Endothelial cell of umbilical vein (primary cell): ENCODE measurements around the gene RPS6KA3. TPM values are rescaled to one million over a fixed set of nuclear protein-coding genes. Genes with fewer than 3 reads are reported as not detected.

ENCODE experiments used
- BruUV-seq: library from RNA; stranded (reverse); fragments of 400-500 nt; replicated peaks from 2 replicates; lab custom pipeline; 2021; lab: Mats Ljungman, UMichigan
- CTCF ChIA-PET: fragments of 300-600, 350-600 bp; sonication (Branson Sonifier 250); formaldehyde crosslinking; loops from one replicate; lab custom pipeline; 2021; ENCODE audit warnings: antibody characterized with exemption, inconsistent platforms; lab: Charles Lee
- POLR2A ChIA-PET: fragments of 300-600, 350-600 bp; sonication (Branson Sonifier 250); formaldehyde crosslinking; loops from one replicate; lab custom pipeline; 2021; ENCODE audit warnings: antibody characterized with exemption, inconsistent platforms; lab: Charles Lee
- DNase-seq: peaks from one replicate; pipeline ENCODE4 v3.0.0-alpha.2; 2011; ENCODE audit warnings: low read depth, low spot score
- FAIRE-seq: peaks from 2 replicates; lab custom pipeline; 2011; peaks lifted over from hg19 to GRCh38; lab: Jason Lieb, UNC
- H2AFZ ChIP-seq: 2 replicates; pipeline ENCODE4 v1.6.0; 2012; ENCODE audit warnings: low read depth, low read length, control low read depth, inconsistent platforms
- H3K27ac ChIP-seq: 2 replicates; pipeline ENCODE4 v1.5.1; 2011; ENCODE audit warnings: low read depth, mild to moderate bottlenecking, control low read depth, low read length, moderate library complexity; ENCODE audit not compliant: insufficient read depth
- H3K27me3 ChIP-seq, 2 experiments: 2 replicates each; pipeline versions ENCODE4 v1.6.0 to v1.6.1; 2011; ENCODE audit warnings: low read length in 2 of 2, mixed read lengths in 1 of 2; ENCODE audit not compliant: control insufficient read depth in 2 of 2, insufficient read depth in 2 of 2
- H3K36me3 ChIP-seq, 2 experiments: 2 replicates in 1 of 2; 3 replicates in 1 of 2; pipeline ENCODE4 v1.5.1; 2011; ENCODE audit warnings: low read length in 2 of 2, mild to moderate bottlenecking in 1 of 2, moderate library complexity in 1 of 2; ENCODE audit not compliant: control insufficient read depth in 2 of 2, insufficient read depth in 2 of 2; ENCODE audit errors: extremely low read depth in 1 of 2
- H3K4me1 ChIP-seq: 3 replicates; pipeline ENCODE4 v1.5.1; 2011; ENCODE audit warnings: mild to moderate bottlenecking, low read length; ENCODE audit not compliant: control insufficient read depth, insufficient read depth; ENCODE audit errors: extremely low read depth
- H3K4me2 ChIP-seq: 2 replicates; pipeline ENCODE4 v1.6.1; 2011; ENCODE audit warnings: low read length, control low read depth, mixed read lengths; ENCODE audit not compliant: insufficient read depth
- H3K4me3 ChIP-seq, 3 experiments: fragments of 200-600 bp in 1 of 3; sonication (generic), shearing (Covaris generic) in 1 of 3; replicated peaks in 1 of 3; 2 replicates each; pipeline ENCODE4 v1.5.1; 2011 to 2016; ENCODE audit warnings: control low read depth in 3 of 3, low read length in 3 of 3, mild to moderate bottlenecking in 2 of 3, inconsistent platforms in 1 of 3, low read depth in 1 of 3, moderate library complexity in 1 of 3; ENCODE audit not compliant: insufficient read depth in 1 of 3
- H3K79me2 ChIP-seq: 2 replicates; pipeline ENCODE4 v1.6.0; 2012; ENCODE audit warnings: low read length, inconsistent platforms; ENCODE audit not compliant: control insufficient read depth, insufficient read depth
- H3K9ac ChIP-seq: replicated peaks from 2 replicates; pipeline ENCODE3; 2011; ENCODE audit warnings: low read length, control low read depth; ENCODE audit not compliant: insufficient read depth; ENCODE audit errors: extremely low read depth
- H3K9me1 ChIP-seq: replicated peaks from 3 replicates; pipeline ENCODE4 v1.6.0; 2011; ENCODE audit warnings: mild to moderate bottlenecking, low read length; ENCODE audit not compliant: control insufficient read depth, insufficient read depth; ENCODE audit errors: extremely low read depth
- H3K9me3 ChIP-seq: replicated peaks from 2 replicates; pipeline ENCODE4 v1.5.1; 2012; ENCODE audit warnings: low read length, inconsistent platforms; ENCODE audit not compliant: control insufficient read depth, insufficient read depth
- H4K20me1 ChIP-seq: replicated peaks from 2 replicates; pipeline ENCODE3; 2011; ENCODE audit warnings: mild to moderate bottlenecking, low read length; ENCODE audit not compliant: control insufficient read depth, insufficient read depth; ENCODE audit errors: extremely low read depth
- EZH2 ChIP-seq: IDR thresholded peaks from 2 replicates; pipeline ENCODE4 v1.6.1; 2012; ENCODE audit warnings: borderline replicate concordance, low read depth, mild to moderate bottlenecking, moderate library complexity, low read length, inconsistent platforms; ENCODE audit not compliant: severe bottlenecking
- FOS ChIP-seq: IDR thresholded peaks from 2 replicates; pipeline ENCODE4 v1.6.1; 2011; ENCODE audit warnings: mild to moderate bottlenecking, low read length, moderate library complexity, borderline replicate concordance; ENCODE audit not compliant: insufficient read depth
- GATA2 ChIP-seq: IDR thresholded peaks from 2 replicates; pipeline ENCODE4 v1.7.0; 2011; ENCODE audit warnings: low read depth, mild to moderate bottlenecking, moderate library complexity, mixed read lengths, low read length; ENCODE audit not compliant: insufficient read length, insufficient read depth
- JUN ChIP-seq: IDR thresholded peaks from 2 replicates; pipeline ENCODE4 v1.6.1; 2011; ENCODE audit warnings: borderline replicate concordance, low read depth; ENCODE audit not compliant: insufficient read length, insufficient read depth
- MAX ChIP-seq: IDR thresholded peaks from 2 replicates; pipeline ENCODE4 v1.6.1; 2011; ENCODE audit not compliant: insufficient read depth, insufficient read length
- POLR2A ChIP-seq: IDR thresholded peaks from 2 replicates; pipeline ENCODE4 v1.6.1; 2012; ENCODE audit warnings: low read depth, mild to moderate bottlenecking, control low read depth, low read length
- POLR2AphosphoS5 ChIP-seq: IDR thresholded peaks from 2 replicates; pipeline ENCODE4 v1.6.1; 2012; ENCODE audit warnings: low read depth, mild to moderate bottlenecking, control low read depth, low read length, moderate library complexity; ENCODE audit not compliant: insufficient read depth
- dilution Hi-C: fragments of 300-500 bp; cut with MboI; formaldehyde crosslinking; loops from one replicate; pipeline ENCODE4 v1.15.0; 2019; ENCODE audit warnings: low sequenced_read_pairs; ENCODE audit not compliant: extremely low pct_ligation_motif_present
- intact Hi-C: fragments of 100-400 bp; cut with micrococcal nuclease; formaldehyde crosslinking; loops from one replicate; pipeline ENCODE4 v1.10.0; 2022
- polyA plus RNA-seq, 4 experiments: library from polyadenylated mRNA; depleted of rRNA in 3 of 4; stranded (reverse) in 3 of 4; unstranded in 1 of 4; fragments of >200 nt; gene quantifications; 2 replicates each; pipeline versions ENCODE4 v1.2.1 to v1.2.3, GENCODE V29; 2011 to 2012; ENCODE audit warnings: missing spikeins in 1 of 4
- total RNA-seq: library from RNA; stranded (reverse); gene quantifications from 2 replicates; pipeline ENCODE4 v1.2.3, GENCODE V29; 2021
- TF ChIP-seq, protein P1 (sequence below), 2 donors: IDR thresholded peaks; 1 replicate in 1 of 2; 2 replicates in 1 of 2; pipeline ENCODE4 v1.5.1; 2011; ENCODE audit warnings: low read length in 2 of 2, mild to moderate bottlenecking in 2 of 2, moderate library complexity in 2 of 2, control low read depth in 1 of 2, inconsistent platforms in 1 of 2, low read depth in 1 of 2; ENCODE audit not compliant: insufficient read depth in 1 of 2; ENCODE audit errors: extremely low read depth in 1 of 2

RPS6KA3 gene
- total and polyA plus RNA-seq, 2 donors (not counting 3 experiments of a cell fraction or from before 2014, with no cell fraction given), result 24.4 to 61.6 TPM

GRCh38 chrX:20129547-20129946, 137.2 kb downstream of the RPS6KA3 start:
- intact Hi-C loops (no loop called here), dilution Hi-C loops (no loop called here)
- POLR2A ChIA-PET, result no interaction called here
- Histone ChIP-seq H3K4me3 (no peak overlapping the region), H3K9me1 (no peaks in the 10 kb centered on the region), H3K27me3 (no peaks in the 10 kb centered on the region), H2AFZ (no peak overlapping the region), H3K27ac (no peak overlapping the region), H3K9ac (no peak overlapping the region), H3K79me2 (peaks cover 3% of the 10 kb centered on the region), H3K36me3 (no peaks in the 10 kb centered on the region), H3K4me2 (no peak overlapping the region), H4K20me1 (no peaks in the 10 kb centered on the region), H3K4me1 (peaks cover 8% of the 10 kb centered on the region), H3K9me3 (no peaks in the 10 kb centered on the region)
- TF ChIP-seq MAX (no peak), POLR2AphosphoS5 (no peak), JUN (no peak)
- TF ChIP-seq, protein P1, sequence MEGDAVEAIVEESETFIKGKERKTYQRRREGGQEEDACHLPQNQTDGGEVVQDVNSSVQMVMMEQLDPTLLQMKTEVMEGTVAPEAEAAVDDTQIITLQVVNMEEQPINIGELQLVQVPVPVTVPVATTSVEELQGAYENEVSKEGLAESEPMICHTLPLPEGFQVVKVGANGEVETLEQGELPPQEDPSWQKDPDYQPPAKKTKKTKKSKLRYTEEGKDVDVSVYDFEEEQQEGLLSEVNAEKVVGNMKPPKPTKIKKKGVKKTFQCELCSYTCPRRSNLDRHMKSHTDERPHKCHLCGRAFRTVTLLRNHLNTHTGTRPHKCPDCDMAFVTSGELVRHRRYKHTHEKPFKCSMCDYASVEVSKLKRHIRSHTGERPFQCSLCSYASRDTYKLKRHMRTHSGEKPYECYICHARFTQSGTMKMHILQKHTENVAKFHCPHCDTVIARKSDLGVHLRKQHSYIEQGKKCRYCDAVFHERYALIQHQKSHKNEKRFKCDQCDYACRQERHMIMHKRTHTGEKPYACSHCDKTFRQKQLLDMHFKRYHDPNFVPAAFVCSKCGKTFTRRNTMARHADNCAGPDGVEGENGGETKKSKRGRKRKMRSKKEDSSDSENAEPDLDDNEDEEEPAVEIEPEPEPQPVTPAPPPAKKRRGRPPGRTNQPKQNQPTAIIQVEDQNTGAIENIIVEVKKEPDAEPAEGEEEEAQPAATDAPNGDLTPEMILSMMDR (IDR thresholded peaks at IDR 0.05; ENCODE audit: extremely low read depth in 1 of 2, insufficient read depth in 1 of 2, low read depth in 1 of 2, low read length in 2 of 2), result no peak
- no TSS peak for BruUV-seq
- DNase-seq (no peak), FAIRE-seq (no peak)
- CTCF ChIA-PET, result interaction anchor here (2.1 kb wide), 1 partner anchor 225 kb away, joined by 6 read pairs; no protein-coding TSS in a partner anchor

- POLR2A ChIA-PET, result no interaction called here
- Histone ChIP-seq H3K4me2 (no peak overlapping the region), H3K9me3 (no peaks in the 10 kb centered on the region), H3K9me1 (no peaks in the 10 kb centered on the region), H2AFZ (no peak overlapping the region), H3K79me2 (peaks cover 3% of the 10 kb centered on the region), H4K20me1 (no peaks in the 10 kb centered on the region), H3K27ac (no peak overlapping the region), H3K9ac (no peak overlapping the region), H3K4me1 (peaks cover 6% of the 10 kb centered on the region), H3K4me3 (no peak overlapping the region), H3K36me3 (no peaks in the 10 kb centered on the region), H3K27me3 (no peaks in the 10 kb centered on the region)
- CTCF ChIA-PET, result interaction anchor here (2.1 kb wide), 1 partner anchor 224 kb away, joined by 6 read pairs; no protein-coding TSS in a partner anchor
- TF ChIP-seq, protein P1 (IDR thresholded peaks at IDR 0.05; ENCODE audit: extremely low read depth in 1 of 2, insufficient read depth in 1 of 2, low read depth in 1 of 2, low read length in 2 of 2), result no peak
- TF ChIP-seq EZH2, result no peak
- no peak for TF ChIP-seq FOS
- TF ChIP-seq GATA2, result no peak
- no peak for TF ChIP-seq MAX
- TF ChIP-seq POLR2AphosphoS5, result no peak
- TF ChIP-seq POLR2A, result no peak
- intact Hi-C loops, result no loop called here
- no TSS peak for BruUV-seq
- dilution Hi-C loops, result no loop called here
- no peak for DNase-seq
- FAIRE-seq, result no peak
Observed at GRCh38 chrX:20128670-20129069, 138.0 kb downstream of the RPS6KA3 start.
